K562 (cell line): ENCODE results near the gene TCF21. TPM values are rescaled to one million over a fixed set of nuclear protein-coding genes. Genes with fewer than 3 reads are reported as not detected.
A peak's percentile ranks its signal among the peaks of the same experiment; 100 is the strongest.

Experiments
- BCLAF1 ChIP-seq, 2 experiments: fragments of 450-650 bp in 1 of 2; IDR thresholded peaks; 2 replicates each; pipeline ENCODE4 v1.6.1; 2011 to 2017; ENCODE audit warnings: low read depth in 2 of 2, antibody characterized with exemption in 1 of 2, borderline replicate concordance in 1 of 2, low read length in 1 of 2, mild to moderate bottlenecking in 1 of 2, mixed read lengths in 1 of 2; ENCODE audit not compliant: control insufficient read depth in 1 of 2
- BRD4 ChIP-seq: fragments of 200-600 bp; sonication (generic); IDR thresholded peaks from 2 replicates; pipeline ENCODE4 v1.6.1; 2017; ENCODE audit warnings: inconsistent platforms
- CBFA2T2 ChIP-seq: fragments of 450-650 bp; conservative IDR thresholded peaks from 2 replicates; pipeline ENCODE4 v1.6.1; 2017; ENCODE audit warnings: mild to moderate bottlenecking
- KDM1A ChIP-seq, 2 experiments: fragments of 450-650 bp; IDR thresholded peaks; 2 replicates each; pipeline ENCODE4 v1.6.1; 2016; ENCODE audit warnings: mild to moderate bottlenecking in 2 of 2
- NEUROD1 ChIP-seq: fragments of 150-350 bp; IDR thresholded peaks from 2 replicates; pipeline ENCODE4 v1.6.1; 2014; ENCODE audit warnings: borderline replicate concordance, low read length, low read depth; ENCODE audit not compliant: partially characterized antibody
- SMAD4 ChIP-seq: fragments of 250-450 bp; sonication (Bioruptor Pico); conservative IDR thresholded peaks from 2 replicates; pipeline ENCODE4 v1.8.0; 2021; ENCODE audit warnings: inconsistent platforms, mild to moderate bottlenecking, moderate library complexity
- TCF7L2 ChIP-seq: fragments of 150-350 bp; IDR thresholded peaks from 2 replicates; pipeline ENCODE4 v1.6.1; 2016; ENCODE audit warnings: low read depth, mild to moderate bottlenecking, low read length, moderate library complexity
- TEAD2 ChIP-seq: fragments of 450-650 bp; IDR thresholded peaks from 2 replicates; pipeline ENCODE4 v1.6.1; 2016; ENCODE audit warnings: missing genetic modification characterization, control low read depth, missing compliant biosample characterization
- TFE3 ChIP-seq: fragments of 450-650 bp; formaldehyde crosslinking; IDR thresholded peaks from 2 replicates; pipeline ENCODE4 v1.4.0; 2020; ENCODE audit warnings: mild to moderate bottlenecking, mixed read lengths
- TRIM25 ChIP-seq: fragments of 450-650 bp; IDR thresholded peaks from 2 replicates; pipeline ENCODE4 v1.7.0; 2016; ENCODE audit warnings: borderline replicate concordance
- XRCC3 ChIP-seq: fragments of 450-650 bp; IDR thresholded peaks from 2 replicates; pipeline ENCODE4 v1.6.1; 2017; ENCODE audit warnings: mild to moderate bottlenecking, moderate library complexity
- YY1 ChIP-seq, 3 experiments: IDR thresholded peaks; 2 replicates each; pipeline ENCODE4 v1.6.1; 2011; ENCODE audit warnings: low read length in 2 of 3, mild to moderate bottlenecking in 2 of 3, moderate library complexity in 2 of 3, borderline replicate concordance in 1 of 3, control low read depth in 1 of 3, low read depth in 1 of 3; ENCODE audit not compliant: insufficient read depth in 3 of 3, insufficient replicate concordance in 2 of 3, control insufficient read depth in 1 of 3, insufficient read length in 1 of 3; ENCODE audit errors: extremely low read depth in 1 of 3
- ZNF592 ChIP-seq: fragments of 450-650 bp; IDR thresholded peaks from 2 replicates; pipeline ENCODE4 v1.6.1; 2017; ENCODE audit warnings: antibody characterized with exemption, mild to moderate bottlenecking
- ZNF707 ChIP-seq: fragments of 250-450 bp; sonication (Bioruptor Pico); conservative IDR thresholded peaks from 2 replicates; pipeline ENCODE4 v1.8.0; 2022; ENCODE audit warnings: inconsistent platforms, mild to moderate bottlenecking, moderate library complexity
- ZNF785 ChIP-seq: fragments of 250-450 bp; sonication (Bioruptor Pico); IDR thresholded peaks from 2 replicates; pipeline ENCODE4 v1.4.0; 2020; ENCODE audit warnings: mild to moderate bottlenecking
- polyA plus RNA-seq, 8 experiments: library from polyadenylated mRNA; depleted of rRNA in 4 of 8; stranded (reverse) in 5 of 8; unstranded in 3 of 8; fragments of >200 nt; fragmentation: Nextera tagmentation in 2 of 8; fragmentation: Illumina TruSeq in 1 of 8; extraction: Ambion mirVana in 2 of 8; extraction: Trizol in 1 of 8; gene quantifications; 2 replicates each; pipeline versions ENCODE4 v1.2.1 to v1.2.3, GENCODE V29; 2011 to 2014; ENCODE audit warnings: inconsistent platforms in 1 of 8, missing spikeins in 1 of 8
- total RNA-seq, 7 experiments: library from RNA; depleted of rRNA in 6 of 7; stranded (reverse); fragments of >200 nt in 6 of 7; fragmentation: Illumina TruSeq in 2 of 7; extraction: Trizol in 2 of 7; gene quantifications; 2 replicates each; pipeline versions ENCODE4 v1.2.1 to v1.2.3, GENCODE V29; 2011 to 2021; ENCODE audit warnings: low replicate concordance in 1 of 7

Gene TCF21
- total and polyA plus RNA-seq, 9 of the 15 experiments (the other 6 are each of a cell fraction or from before 2014, with no cell fraction given) = not detected

DNA sequence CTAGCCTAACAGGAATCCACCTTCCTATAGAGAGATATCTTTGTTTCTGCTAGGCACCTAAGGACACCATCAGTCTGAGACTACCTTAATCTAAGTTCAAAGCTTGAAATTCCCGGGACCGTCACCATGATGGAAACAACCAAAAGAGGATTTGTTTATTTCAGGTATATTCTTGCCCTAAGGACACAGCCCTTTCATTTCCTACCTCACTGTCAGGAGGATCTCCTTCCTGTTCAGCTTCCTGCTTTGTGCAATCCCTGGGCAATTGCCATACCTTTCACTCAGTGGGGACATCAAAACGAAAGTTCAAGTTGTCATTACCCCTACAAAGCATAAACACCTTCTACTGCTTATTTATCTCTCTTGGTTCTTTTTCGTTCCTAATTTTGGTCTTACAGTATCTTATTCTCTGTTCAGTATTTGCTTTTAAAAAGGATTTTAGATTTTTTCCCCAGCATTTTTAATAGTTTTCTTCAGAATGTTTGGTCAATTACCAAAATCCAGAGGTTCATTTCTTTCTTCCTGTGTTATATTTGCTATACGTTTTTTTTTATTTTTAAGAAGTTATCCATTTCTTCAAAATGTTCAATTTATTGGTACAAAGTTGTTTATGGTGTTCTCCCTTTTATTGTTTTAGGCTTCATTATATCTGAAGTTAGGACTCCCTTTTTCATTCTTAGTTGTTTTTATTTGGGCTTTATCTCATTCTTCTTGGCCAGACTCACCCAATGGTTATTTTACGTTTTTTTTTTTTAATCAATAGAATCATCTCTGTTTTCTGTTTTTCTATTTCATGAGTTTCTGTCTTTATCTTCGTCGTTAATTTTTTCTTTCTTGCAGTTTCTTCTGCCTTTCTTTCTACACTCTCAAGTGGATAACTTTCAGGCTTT is 51.1 kb downstream of the TCF21 start (continued):
- no peak for TF ChIP-seq XRCC3
- no peak for TF ChIP-seq NEUROD1
- peak; percentile 81 for TF ChIP-seq ZNF592
- TF ChIP-seq YY1 (IDR thresholded peaks at IDR 0.05; ENCODE audit: borderline replicate concordance in 1 of 3, control insufficient read depth in 1 of 3, extremely low read depth in 1 of 3, insufficient read depth in 3 of 3, insufficient read length in 1 of 3, insufficient replicate concordance in 2 of 3, low read depth in 1 of 3, low read length in 2 of 3) = peak in 1 of 3 experiments; percentile 7
- no peak for TF ChIP-seq ZNF785
- no peak for TF ChIP-seq TRIM25
- TF ChIP-seq SMAD4 = no peak
- 0 out of 2 replicates have a peak, but pooled peaks have one; percentile 45 for TF ChIP-seq BRD4
- TF ChIP-seq TCF7L2 = no peak
- no peak for TF ChIP-seq BCLAF1 (IDR thresholded peaks at IDR 0.05; ENCODE audit: borderline replicate concordance in 1 of 2, control insufficient read depth in 1 of 2, low read depth in 2 of 2, low read length in 1 of 2)
- no peak for TF ChIP-seq TFE3 (CRISPR knock-in tag)
- TF ChIP-seq TEAD2 (tag) = no peak
- TF ChIP-seq ZNF707 (CRISPR knock-in tag) = no peak
- no peak for TF ChIP-seq CBFA2T2
- TF ChIP-seq KDM1A (IDR thresholded peaks at IDR 0.05) = no peak
